Esophagus muscularis mucosa (tissue), 4 donors: Measurements from ENCODE around the gene CMTM3. TPM values are rescaled to one million over a fixed set of nuclear protein-coding genes. Genes with fewer than 3 reads are reported as not detected.

ENCODE experiments used
- DNase-seq: peaks from one replicate; pipeline ENCODE4 v3.0.0-alpha.2; 2017; ENCODE audit errors: extremely low spot score
- H3K27ac ChIP-seq, 4 donors: fragments of 200-600 bp; sonication (generic); replicated peaks in 1 of 4; 1 replicate in 3 of 4; 2 replicates in 1 of 4; pipeline ENCODE4 v1.5.1; 2016 to 2019; ENCODE audit warnings: mild to moderate bottlenecking in 1 of 4
- H3K27me3 ChIP-seq, 4 donors: fragments of 200-600 bp; sonication (generic); one replicate each; pipeline versions ENCODE4 v1.5.1 to v1.6.0; 2016 to 2019
- H3K36me3 ChIP-seq, 4 donors: fragments of 200-600 bp; sonication (generic); one replicate each; pipeline ENCODE4 v1.5.1; 2016 to 2019
- H3K4me1 ChIP-seq, 4 donors: fragments of 200-600 bp; sonication (generic); one replicate each; pipeline ENCODE4 v1.5.1; 2016 to 2019
- H3K4me3 ChIP-seq, 4 donors: fragments of 200-600 bp; sonication (generic); 1 replicate in 2 of 4; 2 replicates in 2 of 4; pipeline ENCODE4 v1.5.1; 2016 to 2019; ENCODE audit warnings: mild to moderate bottlenecking in 4 of 4, moderate library complexity in 1 of 4
- H3K9me3 ChIP-seq, 4 donors: fragments of 200-600 bp; sonication (generic); 1 replicate in 3 of 4; 2 replicates in 1 of 4; pipeline ENCODE4 v1.5.1; 2016 to 2019
- CTCF ChIP-seq, 3 experiments: fragments of 200-600 bp in 2 of 3; fragments of 450-650 bp in 1 of 3; sonication (generic) in 2 of 3; IDR thresholded peaks; one replicate each; pipeline ENCODE4 v1.5.1; 2017 to 2019; ENCODE audit warnings: antibody characterized with exemption in 3 of 3, mild to moderate bottlenecking in 2 of 3, moderate library complexity in 1 of 3
- EP300 ChIP-seq: sonication (generic); formaldehyde crosslinking; IDR thresholded peaks from one replicate; pipeline ENCODE4 v1.6.1; 2017; ENCODE audit warnings: antibody characterized with exemption
- POLR2A ChIP-seq: fragments of 450-650 bp; IDR thresholded peaks from one replicate; pipeline ENCODE4 v1.6.1; 2017; ENCODE audit warnings: antibody characterized with exemption, moderate library complexity, mild to moderate bottlenecking, low read depth
- POLR2AphosphoS5 ChIP-seq, 2 donors: sonication (generic); formaldehyde crosslinking; IDR thresholded peaks; one replicate each; pipeline ENCODE4 v1.6.1; 2017; ENCODE audit warnings: antibody characterized with exemption in 2 of 2
- WGBS: methylation state at CpG from one replicate; pipeline ENCODE4 v1.1.5; 2018; 5-methylcytosine and 5-hydroxymethylcytosine counted together
- intact Hi-C: fragments of 100-400 bp; cut with DNase I; formaldehyde crosslinking; loops from one replicate; pipeline ENCODE4 v1.15.1; 2023
- total RNA-seq, 4 donors: library from RNA; depleted of rRNA; stranded (reverse); fragments of >200 nt; gene quantifications; one replicate each; pipeline versions ENCODE4 v1.1.0 to v1.2.1, GENCODE V29; 2016

The CMTM3 gene
- total RNA-seq, 4 donors from 2014 or later, result 13.7 to 24.5 (median 17.3) TPM

GRCh38 chr16:66614161-66614802 is 9.8 kb downstream of the CMTM3 start:
- Histone ChIP-seq H3K27me3 (no peaks in the 10 kb centered on the region), H3K4me3 (no peak overlapping the region), H3K9me3 (no peaks in the 10 kb centered on the region), H3K27ac (no peak overlapping the region), H3K4me1 (peaks cover 6 to 15% (median 10%) of the 10 kb centered on the region in 4 donors), H3K36me3 (peaks cover 7 to 62% (median 52%) of the 10 kb centered on the region in 4 donors)
- intact Hi-C loops, result no loop called here
- no peak for DNase-seq
- TF ChIP-seq POLR2A (no peak), CTCF (IDR thresholded peaks at IDR 0.05) (no peak), POLR2AphosphoS5 (IDR thresholded peaks at IDR 0.05) (no peak), EP300 (no peak)
- WGBS, result 81% methylated on average over 12 of the region's 12 CpGs

- 87% methylated on average over 4 of the region's 4 CpGs for WGBS
- H3K9me3 ChIP-seq, result no peaks in the 10 kb centered on the region
- peaks cover 0 to 48% (median 37%) of the 10 kb centered on the region in 4 donors for H3K36me3 ChIP-seq
- no peaks in the 10 kb centered on the region for H3K27me3 ChIP-seq
- TF ChIP-seq POLR2AphosphoS5 (IDR thresholded peaks at IDR 0.05), result no peak
- no peak for TF ChIP-seq EP300
- no peak for TF ChIP-seq POLR2A
- no peak for TF ChIP-seq CTCF (IDR thresholded peaks at IDR 0.05)
- H3K27ac ChIP-seq, result no peak overlapping the region
- intact Hi-C loops, result no loop called here
- no peak overlapping the region for H3K4me3 ChIP-seq
- H3K4me1 ChIP-seq, result peaks cover 6 to 17% (median 11%) of the 10 kb centered on the region in 4 donors
- no peak for DNase-seq
Measured at GRCh38 chr16:66616169-66616568, 11.7 kb downstream of the CMTM3 start.

GRCh38 chr16:66616592-66616991 is 12.1 kb downstream of the CMTM3 start:
- Histone ChIP-seq H3K36me3 (peaks cover under 1 to 48% (median 35%) of the 10 kb centered on the region in 4 donors), H3K27ac (no peak overlapping the region), H3K4me1 (peaks cover 6 to 17% (median 11%) of the 10 kb centered on the region in 4 donors), H3K4me3 (no peak overlapping the region), H3K27me3 (no peaks in the 10 kb centered on the region), H3K9me3 (no peaks in the 10 kb centered on the region)
- TF ChIP-seq POLR2A (no peak), EP300 (no peak), CTCF (IDR thresholded peaks at IDR 0.05) (no peak), POLR2AphosphoS5 (IDR thresholded peaks at IDR 0.05) (no peak)
- no peak for DNase-seq
- 75% methylated on average over 9 of the region's 9 CpGs for WGBS
- intact Hi-C loops, result no loop called here

- no peak for TF ChIP-seq POLR2AphosphoS5 (IDR thresholded peaks at IDR 0.05)
- no peak for TF ChIP-seq EP300
- no peak for TF ChIP-seq CTCF (IDR thresholded peaks at IDR 0.05)
- TF ChIP-seq POLR2A, result no peak
- Histone ChIP-seq H3K9me3 (no peaks in the 10 kb centered on the region), H3K4me1 (peaks cover 6 to 17% (median 11%) of the 10 kb centered on the region in 4 donors), H3K27me3 (no peaks in the 10 kb centered on the region), H3K36me3 (peaks cover 5 to 48% (median 32%) of the 10 kb centered on the region in 4 donors), H3K27ac (no peak overlapping the region), H3K4me3 (no peak overlapping the region)
- intact Hi-C loops, result no loop called here
- no peak for DNase-seq
- 90% methylated on average over 2 of the region's 2 CpGs for WGBS
Measured at GRCh38 chr16:66617010-66617434, 12.5 kb downstream of the CMTM3 start.

GRCh38 chr16:66617728-66618127 is 13.2 kb downstream of the CMTM3 start:
- DNase-seq, result no peak
- Histone ChIP-seq H3K27ac (no peak overlapping the region), H3K4me1 (peaks cover 6 to 17% (median 11%) of the 10 kb centered on the region in 4 donors), H3K27me3 (no peaks in the 10 kb centered on the region), H3K4me3 (no peak overlapping the region), H3K9me3 (no peaks in the 10 kb centered on the region), H3K36me3 (peaks cover 7 to 48% (median 26%) of the 10 kb centered on the region in 4 donors)
- TF ChIP-seq POLR2A (no peak), EP300 (no peak), CTCF (IDR thresholded peaks at IDR 0.05) (no peak), POLR2AphosphoS5 (IDR thresholded peaks at IDR 0.05) (no peak)
- 68% methylated on average over 7 of the region's 7 CpGs for WGBS
- intact Hi-C loops, result no loop called here
